Pancreas (tissue), 10 donors: ENCODE measurements around the gene AFAP1L1. TPM values are rescaled to one million over a fixed set of nuclear protein-coding genes. Genes with fewer than 3 reads are reported as not detected.

Experiments
- ATAC-seq, 4 donors: fragments of 200-7000 bp; cut with Tn5 transposase; one replicate each; pipeline versions ENCODE4 v1.8.0 to v1.9.1; 2020; ENCODE audit warnings: mild to moderate bottlenecking in 4 of 4, moderate library complexity in 4 of 4
- DNase-seq, 6 donors: peaks; one replicate each; pipeline ENCODE4 v3.0.0-alpha.2; 2020
- FAIRE-seq: peaks from 2 replicates; lab custom pipeline; 2012; peaks lifted over from hg19 to GRCh38; lab: Jason Lieb, UNC
- H3K27ac ChIP-seq, 4 donors: fragments of 200-600 bp; sonication (generic); 1 replicate in 3 of 4; 2 replicates in 1 of 4; pipeline versions ENCODE4 v1.5.0 to v1.8.0; 2020
- H3K27me3 ChIP-seq, 4 donors: fragments of 200-600 bp; one replicate each; pipeline ENCODE4 v1.8.0; 2021
- H3K36me3 ChIP-seq, 3 donors: fragments of 200-600 bp; sonication (generic) in 1 of 3; one replicate each; pipeline versions ENCODE4 v1.5.0 to v1.8.0; 2020 to 2021
- H3K4me1 ChIP-seq, 3 donors: fragments of 200-600 bp; one replicate each; pipeline ENCODE4 v1.8.0; 2021
- H3K4me3 ChIP-seq, 4 donors: fragments of 200-600 bp; sonication (generic) in 2 of 4; one replicate each; pipeline versions ENCODE4 v1.5.0 to v1.8.0; 2020 to 2021
- H3K9me3 ChIP-seq, 4 donors: fragments of 200-600 bp; one replicate each; pipeline ENCODE4 v1.8.0; 2021
- WGBS, 2 donors: extraction: QIAGEN DNeasy Blood & Tissue Kit; methylation state at CpG; one replicate each; pipeline ENCODE4 v1.1.7; 2013; 5-methylcytosine and 5-hydroxymethylcytosine counted together
- intact Hi-C, 3 donors: fragments of 100-400 bp; cut with DNase I; formaldehyde crosslinking; loops; one replicate each; pipeline versions ENCODE4 v1.11.1 to v1.14.2; 2022
- polyA plus RNA-seq, 2 donors: library from polyadenylated mRNA; stranded (reverse); fragments of 200-250 nt; gene quantifications; one replicate each; pipeline ENCODE4 v1.2.3, GENCODE V29; 2013
- total RNA-seq, 6 donors: library from RNA; stranded (reverse); fragmentation: NEBNext Ultra II Directional in 4 of 6; extraction: Animal tissue kit (Norgen Biotek cat#: 25700) in 4 of 6; gene quantifications; one replicate each; pipeline versions ENCODE4 v1.2.1 to v1.2.4, GENCODE V29; 2021 to 2023
- TF ChIP-seq, protein P1 (sequence below), 4 donors: fragments of 200-600 bp; sonication (generic) in 3 of 4; IDR thresholded peaks; one replicate each; pipeline versions ENCODE4 v1.5.0 to v1.8.0; 2021; ENCODE audit warnings: antibody characterized with exemption in 4 of 4
- donor health status: healthy with polysubstance abuse.
- donor health status: DM: no; HTN: no; CAD: no; lungs with moderate emphysema.
- donor health status: DM: no; HTN: no; CAD: no.
- donor health status: control.
- donor health status: control.
- donor health status: Bipolar disorder and iron deficiency.
- donor health status: DM: yes; HTN: yes; CAD: no.
- donor health status: DM: no; HTN: no; CAD: no.
- donor health status: DM: no; HTN: no; CAD: no.
- donor health status: DM: yes; HTN: yes; CAD: no.

AFAP1L1 gene
- total and polyA plus RNA-seq, 8 donors = 0.54 to 2.4 (median 1.2) TPM

GRCh38 chr5:149298163-149298562 lies 26.5 kb downstream of the AFAP1L1 start:
- no peak for FAIRE-seq
- Histone ChIP-seq H3K27ac (no peak overlapping the region), H3K36me3 (no peaks in the 10 kb centered on the region), H3K4me1 (no peaks in the 10 kb centered on the region), H3K4me3 (no peak overlapping the region), H3K27me3 (no peaks in the 10 kb centered on the region), H3K9me3 (no peaks in the 10 kb centered on the region)
- intact Hi-C loops = no loop called here
- TF ChIP-seq, protein P1, sequence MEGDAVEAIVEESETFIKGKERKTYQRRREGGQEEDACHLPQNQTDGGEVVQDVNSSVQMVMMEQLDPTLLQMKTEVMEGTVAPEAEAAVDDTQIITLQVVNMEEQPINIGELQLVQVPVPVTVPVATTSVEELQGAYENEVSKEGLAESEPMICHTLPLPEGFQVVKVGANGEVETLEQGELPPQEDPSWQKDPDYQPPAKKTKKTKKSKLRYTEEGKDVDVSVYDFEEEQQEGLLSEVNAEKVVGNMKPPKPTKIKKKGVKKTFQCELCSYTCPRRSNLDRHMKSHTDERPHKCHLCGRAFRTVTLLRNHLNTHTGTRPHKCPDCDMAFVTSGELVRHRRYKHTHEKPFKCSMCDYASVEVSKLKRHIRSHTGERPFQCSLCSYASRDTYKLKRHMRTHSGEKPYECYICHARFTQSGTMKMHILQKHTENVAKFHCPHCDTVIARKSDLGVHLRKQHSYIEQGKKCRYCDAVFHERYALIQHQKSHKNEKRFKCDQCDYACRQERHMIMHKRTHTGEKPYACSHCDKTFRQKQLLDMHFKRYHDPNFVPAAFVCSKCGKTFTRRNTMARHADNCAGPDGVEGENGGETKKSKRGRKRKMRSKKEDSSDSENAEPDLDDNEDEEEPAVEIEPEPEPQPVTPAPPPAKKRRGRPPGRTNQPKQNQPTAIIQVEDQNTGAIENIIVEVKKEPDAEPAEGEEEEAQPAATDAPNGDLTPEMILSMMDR (IDR thresholded peaks at IDR 0.05) = no peak
- 47 to 63% methylated on average over 1 of the region's 1 CpG for WGBS, 2 donors
- no peak for ATAC-seq
- no peak for DNase-seq

GRCh38 chr5:149298842-149299404 lies 27.3 kb downstream of the AFAP1L1 start:
- Histone ChIP-seq H3K27ac (no peak overlapping the region), H3K4me3 (no peak overlapping the region), H3K9me3 (no peaks in the 10 kb centered on the region), H3K36me3 (no peaks in the 10 kb centered on the region), H3K4me1 (no peaks in the 10 kb centered on the region), H3K27me3 (no peaks in the 10 kb centered on the region)
- intact Hi-C loops = no loop called here
- FAIRE-seq = no peak
- ATAC-seq = no peak
- no peak for DNase-seq
- WGBS, 2 donors = 61 to 66% methylated on average over 11 of the region's 11 CpGs
- TF ChIP-seq, protein P1 (IDR thresholded peaks at IDR 0.05) = no peak

GRCh38 chr5:149299451-149300054 lies 27.9 kb downstream of the AFAP1L1 start:
- H3K9me3 ChIP-seq = no peaks in the 10 kb centered on the region
- H3K4me3 ChIP-seq = no peak overlapping the region

GRCh38 chr5:149300441-149300840 lies 28.8 kb downstream of the AFAP1L1 start:
- Histone ChIP-seq H3K27me3 (no peaks in the 10 kb centered on the region), H3K9me3 (no peaks in the 10 kb centered on the region), H3K27ac (no peak overlapping the region), H3K36me3 (no peaks in the 10 kb centered on the region), H3K4me1 (no peaks in the 10 kb centered on the region), H3K4me3 (no peak overlapping the region)
- DNase-seq = no peak
- FAIRE-seq = no peak
- intact Hi-C loops = no loop called here
- TF ChIP-seq, protein P1 (IDR thresholded peaks at IDR 0.05) = no peak
- no peak for ATAC-seq
- WGBS, 2 donors = 84 to 87% methylated on average over 6 of the region's 6 CpGs

More at GRCh38 chr5:149299451-149300054, 27.9 kb downstream of the AFAP1L1 start:
- H3K36me3 ChIP-seq = no peaks in the 10 kb centered on the region
- no peak overlapping the region for H3K27ac ChIP-seq
- no peak for ATAC-seq
- TF ChIP-seq, protein P1 (IDR thresholded peaks at IDR 0.05) = no peak
- H3K27me3 ChIP-seq = no peaks in the 10 kb centered on the region
- H3K4me1 ChIP-seq = no peaks in the 10 kb centered on the region
- FAIRE-seq = no peak
- intact Hi-C loops = no loop called here
- 73 to 81% methylated on average over 14 of the region's 14 CpGs for WGBS, 2 donors
- no peak for DNase-seq
